ENCODE results near the gene DPYD.

The DPYD gene

GRCh38 chr1:97913506-97914139, 7.2 kb downstream of the DPYD start:
- Histone ChIP-seq H3K4me3 (ENCODE audit: low read length, poor library complexity, severe bottlenecking) (peak overlapping the region; percentile 29), H3K4me1 (ENCODE audit: insufficient read depth, low read length, poor library complexity, severe bottlenecking) (peaks cover 85% of the 10 kb centered on the region), H2AFZ (ENCODE audit: low read length) (no peak overlapping the region), H3K9me3 (ENCODE audit: insufficient read depth, low read depth, low read length) (no peaks in the 10 kb centered on the region), H3K9ac (ENCODE audit: low read depth, low read length, poor library complexity, severe bottlenecking) (peak overlapping the region; percentile 32), H3K9me2 (replicated peaks; ENCODE audit: low read depth, low read length) (no peaks in the 10 kb centered on the region), H3K36me3 (ENCODE audit: insufficient read depth, low read length) (no peaks in the 10 kb centered on the region), H3K79me2 (ENCODE audit: insufficient read depth, low read length) (peaks cover 95% of the 10 kb centered on the region), H3F3A (ENCODE audit: low read depth) (0 out of 2 replicates have a peak, but pooled peaks cover 2% of the 10 kb centered on the region), H4K20me1 (ENCODE audit: insufficient read depth, low read length, poor library complexity, severe bottlenecking) (no peaks in the 10 kb centered on the region), H3K4me2 (ENCODE audit: low read depth, low read length, poor library complexity, severe bottlenecking) (peak overlapping the region; percentile 74), H3K27me3 (ENCODE audit: insufficient read depth, low read length, poor library complexity, severe bottlenecking) (no peaks in the 10 kb centered on the region)
- TF ChIP-seq CTCF (conservative IDR thresholded peaks at IDR 0.05; ENCODE audit: low read length) (no peak), EZH2phosphoT487 (IDR thresholded peaks at IDR 0.05; ENCODE audit: borderline replicate concordance) (no peak)

- no peaks in the 10 kb centered on the region for H3K9me3 ChIP-seq (ENCODE audit: insufficient read depth, low read depth, low read length)
- peaks cover 95% of the 10 kb centered on the region for H3K79me2 ChIP-seq (ENCODE audit: insufficient read depth, low read length)
- 0 out of 2 replicates have a peak, but pooled peaks cover 2% of the 10 kb centered on the region for H3F3A ChIP-seq (ENCODE audit: low read depth)
- no peaks in the 10 kb centered on the region for H3K27me3 ChIP-seq (ENCODE audit: insufficient read depth, low read length, poor library complexity, severe bottlenecking)
- H3K4me3 ChIP-seq (ENCODE audit: low read length, poor library complexity, severe bottlenecking), result peak overlapping the region; percentile 66
- H4K20me1 ChIP-seq (ENCODE audit: insufficient read depth, low read length, poor library complexity, severe bottlenecking), result no peaks in the 10 kb centered on the region
- H3K9me2 ChIP-seq (replicated peaks; ENCODE audit: low read depth, low read length), result no peaks in the 10 kb centered on the region
- peak overlapping the region; percentile 32 for H3K9ac ChIP-seq (ENCODE audit: low read depth, low read length, poor library complexity, severe bottlenecking)
- peaks cover 69% of the 10 kb centered on the region for H3K4me1 ChIP-seq (ENCODE audit: insufficient read depth, low read length, poor library complexity, severe bottlenecking)
- peak overlapping the region; percentile 74 for H3K4me2 ChIP-seq (ENCODE audit: low read depth, low read length, poor library complexity, severe bottlenecking)
- no peak overlapping the region for H2AFZ ChIP-seq (ENCODE audit: low read length)
- no peaks in the 10 kb centered on the region for H3K36me3 ChIP-seq (ENCODE audit: insufficient read depth, low read length)
- TF ChIP-seq EZH2phosphoT487 (IDR thresholded peaks at IDR 0.05; ENCODE audit: borderline replicate concordance), result no peak
- TF ChIP-seq CTCF (conservative IDR thresholded peaks at IDR 0.05; ENCODE audit: low read length), result no peak
Measured at GRCh38 chr1:97911266-97912215, 9.3 kb downstream of the DPYD start.

GRCh38 chr1:97909266-97909665, 11.6 kb downstream of the DPYD start:
- Histone ChIP-seq H3F3A (ENCODE audit: low read depth) (0 out of 2 replicates have a peak, but pooled peaks cover 2% of the 10 kb centered on the region), H2AFZ (ENCODE audit: low read length) (no peak overlapping the region), H3K9me3 (ENCODE audit: insufficient read depth, low read depth, low read length) (no peaks in the 10 kb centered on the region), H3K4me2 (ENCODE audit: low read depth, low read length, poor library complexity, severe bottlenecking) (no peak overlapping the region), H3K79me2 (ENCODE audit: insufficient read depth, low read length) (peaks cover 92% of the 10 kb centered on the region), H3K9ac (ENCODE audit: low read depth, low read length, poor library complexity, severe bottlenecking) (no peak overlapping the region), H3K36me3 (ENCODE audit: insufficient read depth, low read length) (no peaks in the 10 kb centered on the region), H4K20me1 (ENCODE audit: insufficient read depth, low read length, poor library complexity, severe bottlenecking) (no peaks in the 10 kb centered on the region), H3K4me1 (ENCODE audit: insufficient read depth, low read length, poor library complexity, severe bottlenecking) (peaks cover 61% of the 10 kb centered on the region), H3K9me2 (replicated peaks; ENCODE audit: low read depth, low read length) (no peaks in the 10 kb centered on the region), H3K4me3 (ENCODE audit: low read length, poor library complexity, severe bottlenecking) (no peak overlapping the region), H3K27me3 (ENCODE audit: insufficient read depth, low read length, poor library complexity, severe bottlenecking) (no peaks in the 10 kb centered on the region)
- TF ChIP-seq EZH2phosphoT487 (IDR thresholded peaks at IDR 0.05; ENCODE audit: borderline replicate concordance) (no peak), CTCF (conservative IDR thresholded peaks at IDR 0.05; ENCODE audit: low read length) (no peak)

Data from Loucy (cell line).